SK-N-SH (cell line): ENCODE results near the gene FTO. TPM values are rescaled to one million over a fixed set of nuclear protein-coding genes. Genes with fewer than 3 reads are reported as not detected.

ENCODE experiments used
- CTCF ChIA-PET: fragments of 300-600, 350-600 bp; formaldehyde crosslinking; extraction: SDS; loops from one replicate; lab custom pipeline; 2021; lab: Yijun Ruan, JAX
- POLR2A ChIA-PET: fragments of 350-600 bp; sonication (Branson Sonifier 250); formaldehyde crosslinking; extraction: SDS; loops from one replicate; lab custom pipeline; 2020; ENCODE audit warnings: antibody characterized with exemption, inconsistent platforms; lab: Yijun Ruan, JAX
- DNase-seq: peaks from one replicate; pipeline ENCODE4 v3.0.0; 2012
- H2AFZ ChIP-seq: fragments of 200-600 bp; sonication (generic); 2 replicates; pipeline ENCODE4 v1.8.1; 2016; ENCODE audit warnings: antibody characterized with exemption, mild to moderate bottlenecking, low read depth
- H3F3A ChIP-seq: fragments of 200-600 bp; sonication (generic); replicated peaks from 2 replicates; pipeline ENCODE3; 2016; ENCODE audit warnings: antibody characterized with exemption, mild to moderate bottlenecking; ENCODE audit not compliant: insufficient read depth
- H3K27ac ChIP-seq, 2 experiments: fragments of 200-500 bp in 1 of 2; fragments of 200-600 bp in 1 of 2; sonication (Bioruptor generic) in 1 of 2; sonication (generic), shearing (Covaris generic) in 1 of 2; 2 replicates each; pipeline versions ENCODE4 v1.5.1 to v1.6.1; 2014 to 2016; ENCODE audit warnings: low read depth in 2 of 2, inconsistent platforms in 1 of 2, low read length in 1 of 2, mild to moderate bottlenecking in 1 of 2, mixed read lengths in 1 of 2
- H3K27me3 ChIP-seq: fragments of 200-600 bp; sonication (generic), shearing (Covaris generic); 2 replicates; pipeline ENCODE4 v1.6.1; 2016; ENCODE audit warnings: mixed run types; ENCODE audit not compliant: insufficient read depth
- H3K36me3 ChIP-seq, 2 experiments: fragments of 200-500 bp in 1 of 2; fragments of 200-600 bp in 1 of 2; sonication (Bioruptor generic) in 1 of 2; sonication (generic) in 1 of 2; replicated peaks in 1 of 2; 2 replicates each; pipeline versions ENCODE3 to v1.5.1; 2014 to 2016; ENCODE audit warnings: low read length in 1 of 2, mild to moderate bottlenecking in 1 of 2; ENCODE audit not compliant: insufficient read depth in 2 of 2, control insufficient read depth in 1 of 2
- H3K4me1 ChIP-seq, 2 experiments: fragments of 200-500 bp in 1 of 2; fragments of 200-600 bp in 1 of 2; sonication (Bioruptor generic) in 1 of 2; sonication (generic), shearing (Covaris generic) in 1 of 2; 2 replicates each; pipeline versions ENCODE4 v1.5.1 to v1.6.1; 2014 to 2016; ENCODE audit warnings: low read depth in 1 of 2, low read length in 1 of 2, mixed run types in 1 of 2; ENCODE audit not compliant: insufficient read depth in 2 of 2, control insufficient read depth in 1 of 2
- H3K4me2 ChIP-seq: fragments of 200-600 bp; sonication (generic), shearing (Covaris generic); 2 replicates; pipeline ENCODE4 v1.6.1; 2017; ENCODE audit warnings: mixed run types
- H3K4me3 ChIP-seq, 2 experiments: fragments of 200-500 bp in 1 of 2; fragments of 200-600 bp in 1 of 2; sonication (Bioruptor generic) in 1 of 2; sonication (generic), shearing (Covaris generic) in 1 of 2; 2 replicates each; pipeline versions ENCODE4 v1.5.1 to v1.8.1; 2014 to 2016; ENCODE audit warnings: low read depth in 2 of 2, inconsistent platforms in 1 of 2, low read length in 1 of 2, mild to moderate bottlenecking in 1 of 2, mixed read lengths in 1 of 2, moderate library complexity in 1 of 2
- H3K79me2 ChIP-seq: fragments of 200-600 bp; sonication (generic); 2 replicates; pipeline ENCODE4 v1.8.1; 2017; ENCODE audit warnings: mild to moderate bottlenecking; ENCODE audit not compliant: insufficient read depth
- H3K9ac ChIP-seq: fragments of 200-600 bp; sonication (generic); 2 replicates; pipeline ENCODE4 v1.6.1; 2017; ENCODE audit warnings: mixed run types
- H3K9me2 ChIP-seq: fragments of 200-600 bp; sonication (generic); 2 replicates; pipeline ENCODE4 v1.6.1; 2017; ENCODE audit warnings: mixed run types
- H3K9me3 ChIP-seq: fragments of 200-600 bp; sonication (generic); 2 replicates; pipeline ENCODE4 v1.6.1; 2017; ENCODE audit warnings: mixed run types, mild to moderate bottlenecking, moderate library complexity
- H4K20me1 ChIP-seq: fragments of 200-600 bp; sonication (generic); 2 replicates; pipeline ENCODE4 v1.6.1; 2017; ENCODE audit warnings: mild to moderate bottlenecking, mixed run types; ENCODE audit not compliant: insufficient read depth
- CHD2 ChIP-seq: fragments of 150-350 bp; IDR thresholded peaks from 2 replicates; pipeline ENCODE4 v1.6.1; 2018; ENCODE audit warnings: low read length; ENCODE audit not compliant: partially characterized antibody
- ELF1 ChIP-seq: IDR thresholded peaks from 2 replicates; pipeline ENCODE4 v1.4.0; 2012
- FOSL2 ChIP-seq: IDR thresholded peaks from 2 replicates; pipeline ENCODE4 v1.4.0; 2012; ENCODE audit warnings: low read depth, mild to moderate bottlenecking, moderate library complexity, borderline replicate concordance
- FOXJ3 ChIP-seq: sonication (generic); formaldehyde crosslinking; IDR thresholded peaks from 2 replicates; pipeline ENCODE4 v1.5.1; 2020; ENCODE audit warnings: mild to moderate bottlenecking, missing genetic modification reagents
- MXI1 ChIP-seq: IDR thresholded peaks from 2 replicates; pipeline ENCODE4 v1.6.1; 2012; ENCODE audit warnings: mild to moderate bottlenecking, low read depth, low read length, improper control_type of control experiment
- NRF1 ChIP-seq: IDR thresholded peaks from 2 replicates; pipeline ENCODE4 v1.6.1; 2012; ENCODE audit warnings: low read depth, mild to moderate bottlenecking, low read length
- POLR2AphosphoS5 ChIP-seq: IDR thresholded peaks from 2 replicates; pipeline ENCODE4 v1.6.1; 2012; ENCODE audit warnings: low read depth, low read length
- RAD21 ChIP-seq: IDR thresholded peaks from 2 replicates; pipeline ENCODE4 v1.6.1; 2012; ENCODE audit warnings: mild to moderate bottlenecking, low read length
- RFX5 ChIP-seq: IDR thresholded peaks from 2 replicates; pipeline ENCODE4 v1.6.1; 2012; ENCODE audit warnings: mild to moderate bottlenecking, improper control_type of control experiment, low read length
- TAF1 ChIP-seq: IDR thresholded peaks from 2 replicates; pipeline ENCODE4 v1.6.1; 2012; ENCODE audit warnings: low read depth, mild to moderate bottlenecking, low read length, moderate library complexity, borderline replicate concordance
- WGBS: methylation state at CpG from one replicate; pipeline ENCODE4 v1.1.6; 2017; ENCODE audit warnings: low lambda C conversion rate; 5-methylcytosine and 5-hydroxymethylcytosine counted together
- polyA plus RNA-seq, 3 experiments: library from polyadenylated mRNA; depleted of rRNA; stranded (reverse); fragments of >200 nt; gene quantifications; 2 replicates each; pipeline ENCODE4 v1.2.3, GENCODE V29; 2012
- TF ChIP-seq, protein P1 (sequence below): IDR thresholded peaks from 2 replicates; pipeline ENCODE4; 2012
- TF ChIP-seq, protein P2 (sequence below): fragments of 150-350 bp; IDR thresholded peaks from 2 replicates; pipeline ENCODE4 v1.6.1; 2017; ENCODE audit warnings: antibody characterized with exemption, low read length, low read depth, borderline replicate concordance
- TF ChIP-seq, protein P3 (sequence below): IDR thresholded peaks from 2 replicates; pipeline ENCODE4 v1.4.0; 2012; ENCODE audit warnings: low read depth, borderline replicate concordance
- TF ChIP-seq, protein P4 (sequence below): IDR thresholded peaks from 2 replicates; pipeline ENCODE4 v1.4.0; 2012; ENCODE audit warnings: low read depth, borderline replicate concordance

FTO gene
- polyA plus RNA-seq, 1 of the 3 experiments (the other 2 are of a cell fraction), result 41.2 TPM

DNA sequence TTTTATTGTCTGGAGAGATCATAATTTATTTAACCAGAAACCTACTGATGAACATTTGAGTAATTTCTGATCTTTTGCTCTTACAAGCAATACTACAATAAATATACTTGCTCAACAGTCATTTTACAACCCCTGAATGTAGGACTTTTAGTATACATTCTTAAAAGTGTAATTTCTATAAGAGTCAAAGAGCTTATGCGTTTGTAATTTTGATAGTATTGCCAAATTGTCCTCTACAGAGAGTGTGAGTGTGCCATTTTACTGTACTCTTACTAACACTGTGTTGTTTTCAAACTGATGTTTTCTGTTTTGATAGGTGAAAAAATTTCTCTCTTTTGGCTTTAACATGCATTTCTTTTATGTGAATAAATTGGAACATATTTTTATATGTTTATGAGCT lies 139.1 kb downstream of the FTO start:
- ChIA-PET POLR2A (no interaction called here), CTCF (interaction anchor here (0.6 to 1.3 kb wide), 6 partner anchors 13 to 293 kb away, joined by 3 read pairs; no protein-coding TSS in a partner anchor)
- whole genome bisulfite sequencing, result 100% methylated on average over 1 of the region's 1 CpG
- Histone ChIP-seq H3K9ac (no peak overlapping the region), H3K9me3 (no peaks in the 10 kb centered on the region), H3K36me3 (peaks cover 3 to 17% of the 10 kb centered on the region in 2 experiments), H3K4me1 (peaks cover 0 to 1% of the 10 kb centered on the region in 2 experiments; a peak in 1 of 4 replicates), H3K27ac (no peak overlapping the region), H3K4me2 (no peak overlapping the region), H4K20me1 (no peaks in the 10 kb centered on the region), H3F3A (no peaks in the 10 kb centered on the region), H2AFZ (no peak overlapping the region), H3K79me2 (no peaks in the 10 kb centered on the region; the same call in 1 of the 2 replicates), H3K4me3 (no peak overlapping the region), H3K9me2 (no peaks in the 10 kb centered on the region)
- no peak for DNase-seq
- TF ChIP-seq, protein P1, sequence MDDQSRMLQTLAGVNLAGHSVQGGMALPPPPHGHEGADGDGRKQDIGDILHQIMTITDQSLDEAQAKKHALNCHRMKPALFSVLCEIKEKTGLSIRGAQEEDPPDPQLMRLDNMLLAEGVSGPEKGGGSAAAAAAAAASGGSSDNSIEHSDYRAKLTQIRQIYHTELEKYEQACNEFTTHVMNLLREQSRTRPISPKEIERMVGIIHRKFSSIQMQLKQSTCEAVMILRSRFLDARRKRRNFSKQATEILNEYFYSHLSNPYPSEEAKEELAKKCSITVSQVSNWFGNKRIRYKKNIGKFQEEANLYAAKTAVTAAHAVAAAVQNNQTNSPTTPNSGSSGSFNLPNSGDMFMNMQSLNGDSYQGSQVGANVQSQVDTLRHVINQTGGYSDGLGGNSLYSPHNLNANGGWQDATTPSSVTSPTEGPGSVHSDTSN, result no peak
- TF ChIP-seq FOXJ3 (CRISPR knock-in tag) (no peak), RFX5 (no peak), CHD2 (no peak), RAD21 (no peak), FOSL2 (no peak), ELF1 (no peak), POLR2AphosphoS5 (no peak), NRF1 (no peak), TAF1 (no peak), MXI1 (no peak)
- TF ChIP-seq, protein P2, sequence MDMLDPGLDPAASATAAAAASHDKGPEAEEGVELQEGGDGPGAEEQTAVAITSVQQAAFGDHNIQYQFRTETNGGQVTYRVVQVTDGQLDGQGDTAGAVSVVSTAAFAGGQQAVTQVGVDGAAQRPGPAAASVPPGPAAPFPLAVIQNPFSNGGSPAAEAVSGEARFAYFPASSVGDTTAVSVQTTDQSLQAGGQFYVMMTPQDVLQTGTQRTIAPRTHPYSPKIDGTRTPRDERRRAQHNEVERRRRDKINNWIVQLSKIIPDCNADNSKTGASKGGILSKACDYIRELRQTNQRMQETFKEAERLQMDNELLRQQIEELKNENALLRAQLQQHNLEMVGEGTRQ, result no peak
- TF ChIP-seq, protein P3, sequence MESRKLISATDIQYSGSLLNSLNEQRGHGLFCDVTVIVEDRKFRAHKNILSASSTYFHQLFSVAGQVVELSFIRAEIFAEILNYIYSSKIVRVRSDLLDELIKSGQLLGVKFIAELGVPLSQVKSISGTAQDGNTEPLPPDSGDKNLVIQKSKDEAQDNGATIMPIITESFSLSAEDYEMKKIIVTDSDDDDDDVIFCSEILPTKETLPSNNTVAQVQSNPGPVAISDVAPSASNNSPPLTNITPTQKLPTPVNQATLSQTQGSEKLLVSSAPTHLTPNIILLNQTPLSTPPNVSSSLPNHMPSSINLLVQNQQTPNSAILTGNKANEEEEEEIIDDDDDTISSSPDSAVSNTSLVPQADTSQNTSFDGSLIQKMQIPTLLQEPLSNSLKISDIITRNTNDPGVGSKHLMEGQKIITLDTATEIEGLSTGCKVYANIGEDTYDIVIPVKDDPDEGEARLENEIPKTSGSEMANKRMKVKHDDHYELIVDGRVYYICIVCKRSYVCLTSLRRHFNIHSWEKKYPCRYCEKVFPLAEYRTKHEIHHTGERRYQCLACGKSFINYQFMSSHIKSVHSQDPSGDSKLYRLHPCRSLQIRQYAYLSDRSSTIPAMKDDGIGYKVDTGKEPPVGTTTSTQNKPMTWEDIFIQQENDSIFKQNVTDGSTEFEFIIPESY, result no peak
- TF ChIP-seq, protein P4, sequence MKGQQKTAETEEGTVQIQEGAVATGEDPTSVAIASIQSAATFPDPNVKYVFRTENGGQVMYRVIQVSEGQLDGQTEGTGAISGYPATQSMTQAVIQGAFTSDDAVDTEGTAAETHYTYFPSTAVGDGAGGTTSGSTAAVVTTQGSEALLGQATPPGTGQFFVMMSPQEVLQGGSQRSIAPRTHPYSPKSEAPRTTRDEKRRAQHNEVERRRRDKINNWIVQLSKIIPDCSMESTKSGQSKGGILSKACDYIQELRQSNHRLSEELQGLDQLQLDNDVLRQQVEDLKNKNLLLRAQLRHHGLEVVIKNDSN, result no peak
- TF ChIP-seq, all 33 proteins: peak for 0
- H3K27me3 ChIP-seq, result no peaks in the 10 kb centered on the region
